ENCODE results near the gene CDH4. TPM values are rescaled to one million over a fixed set of nuclear protein-coding genes. Genes with fewer than 3 reads are reported as not detected.

CDH4 gene
- total RNA-seq, 1 donor from 2014 or later = 39.7 TPM

GRCh38 chr20:61544910-61545889 lies 293.1 kb downstream of the CDH4 start:
- H3K27me3 ChIP-seq (ENCODE audit: control insufficient read depth, insufficient read depth, low read length) = no peaks in the 10 kb centered on the region
- no peak for TF ChIP-seq CTCF (IDR thresholded peaks at IDR 0.05; ENCODE audit: insufficient read depth, low read length, poor library complexity, severe bottlenecking)
- no peak for DNase-seq (ENCODE audit: low read depth)

GRCh38 chr20:61546641-61547040 lies 294.6 kb downstream of the CDH4 start:
- no peak for DNase-seq (ENCODE audit: low read depth)
- no peak for TF ChIP-seq CTCF (IDR thresholded peaks at IDR 0.05; ENCODE audit: insufficient read depth, low read length, poor library complexity, severe bottlenecking)
- Histone ChIP-seq H3K4me3 (ENCODE audit: low read depth, low read length) (no peak overlapping the region), H3K36me3 (ENCODE audit: control insufficient read depth, insufficient read depth, low read length) (no peaks in the 10 kb centered on the region), H3K27me3 (ENCODE audit: control insufficient read depth, insufficient read depth, low read length) (no peaks in the 10 kb centered on the region)

More at GRCh38 chr20:61544910-61545889, 293.1 kb downstream of the CDH4 start:
- Histone ChIP-seq H3K36me3 (ENCODE audit: control insufficient read depth, insufficient read depth, low read length) (no peaks in the 10 kb centered on the region), H3K4me3 (ENCODE audit: low read depth, low read length) (no peak overlapping the region)

- no peak for TF ChIP-seq CTCF (IDR thresholded peaks at IDR 0.05; ENCODE audit: insufficient read depth, low read length, poor library complexity, severe bottlenecking)
- Histone ChIP-seq H3K4me3 (ENCODE audit: low read depth, low read length) (no peak overlapping the region), H3K27me3 (ENCODE audit: control insufficient read depth, insufficient read depth, low read length) (no peaks in the 10 kb centered on the region), H3K36me3 (ENCODE audit: control insufficient read depth, insufficient read depth, low read length) (no peaks in the 10 kb centered on the region)
- no peak for DNase-seq (ENCODE audit: low read depth)
Measured at GRCh38 chr20:61548069-61548468, 296.0 kb downstream of the CDH4 start.

GRCh38 chr20:61549865-61550264 lies 297.8 kb downstream of the CDH4 start:
- H3K27me3 ChIP-seq (ENCODE audit: control insufficient read depth, insufficient read depth, low read length) = no peaks in the 10 kb centered on the region
- H3K36me3 ChIP-seq (ENCODE audit: control insufficient read depth, insufficient read depth, low read length) = no peaks in the 10 kb centered on the region
- H3K4me3 ChIP-seq (ENCODE audit: low read depth, low read length) = no peak overlapping the region
- DNase-seq (ENCODE audit: low read depth) = no peak
- TF ChIP-seq CTCF (IDR thresholded peaks at IDR 0.05; ENCODE audit: insufficient read depth, low read length, poor library complexity, severe bottlenecking) = no peak

GRCh38 chr20:61551401-61551800 lies 299.3 kb downstream of the CDH4 start:
- no peak for TF ChIP-seq CTCF (IDR thresholded peaks at IDR 0.05; ENCODE audit: insufficient read depth, low read length, poor library complexity, severe bottlenecking)
- DNase-seq (ENCODE audit: low read depth) = no peak
- no peak overlapping the region for H3K4me3 ChIP-seq (ENCODE audit: low read depth, low read length)

More at GRCh38 chr20:61551401-61551800, 299.3 kb downstream of the CDH4 start:
- no peaks in the 10 kb centered on the region for H3K27me3 ChIP-seq (ENCODE audit: control insufficient read depth, insufficient read depth, low read length)
- H3K36me3 ChIP-seq (ENCODE audit: control insufficient read depth, insufficient read depth, low read length) = no peaks in the 10 kb centered on the region
